GM12878 (cell line): Measurements from ENCODE around the gene PTPN12. TPM values are rescaled to one million over a fixed set of nuclear protein-coding genes. Genes with fewer than 3 reads are reported as not detected.

ENCODE experiments used
- ATAC-seq: fragments of 200-7000 bp; cut with Tn5 transposase; 3 replicates; pipeline ENCODE4 v1.9.1; 2020; ENCODE audit warnings: mild to moderate bottlenecking, moderate library complexity
- BruUV-seq: library from RNA; stranded (reverse); fragments of 400-500 nt; replicated peaks from 2 replicates; lab custom pipeline; 2021; lab: Mats Ljungman, UMichigan
- CTCF ChIA-PET: fragments of 300-600 bp; sonication (Branson Sonifier 250); formaldehyde crosslinking; extraction: SDS; loops from one replicate; lab custom pipeline; 2021; ENCODE audit warnings: inconsistent platforms; lab: Yijun Ruan, JAX
- POLR2A ChIA-PET: fragments of 350-600 bp; formaldehyde crosslinking; extraction: SDS; loops from one replicate; lab custom pipeline; 2021; ENCODE audit warnings: inconsistent platforms; lab: Charles Lee
- RAD21 ChIA-PET: fragments of 300-600 bp; sonication (Branson Sonifier 250); formaldehyde crosslinking; loops from one replicate; lab custom pipeline; 2023; ENCODE audit warnings: antibody characterized with exemption; ENCODE audit not compliant: unreplicated experiment; lab: Charles Lee
- SMC1A ChIA-PET: fragments of 300-600 bp; sonication (Branson Sonifier 250); formaldehyde crosslinking; loops from one replicate; lab custom pipeline; 2023; ENCODE audit not compliant: unreplicated experiment, uncharacterized antibody; lab: Charles Lee
- DNase-seq: peaks from one replicate; pipeline ENCODE4 v3.0.0-alpha.2; 2011; ENCODE audit warnings: low read depth, low spot score
- FAIRE-seq: peaks from 3 replicates; lab custom pipeline; 2011; peaks lifted over from hg19 to GRCh38; lab: Jason Lieb, UNC
- H2AFZ ChIP-seq: 2 replicates; pipeline ENCODE4 v1.6.0; 2011; ENCODE audit warnings: low read depth, low read length, control low read depth; ENCODE audit not compliant: control insufficient read depth
- H3K27ac ChIP-seq: 2 replicates; pipeline ENCODE4 v1.5.1; 2011; ENCODE audit warnings: control low read depth; ENCODE audit not compliant: control insufficient read depth, insufficient read depth
- H3K27me3 ChIP-seq, 2 experiments: replicated peaks in 1 of 2; 2 replicates each; pipeline versions ENCODE4 v1.6.0 to v1.6.1; 2011; ENCODE audit warnings: low read length in 1 of 2; ENCODE audit not compliant: control insufficient read depth in 2 of 2, insufficient read depth in 2 of 2
- H3K36me3 ChIP-seq, 2 experiments: 2 replicates each; pipeline ENCODE4 v1.5.1; 2011; ENCODE audit warnings: low read length in 1 of 2; ENCODE audit not compliant: control insufficient read depth in 2 of 2, insufficient read depth in 2 of 2
- H3K4me1 ChIP-seq: 2 replicates; pipeline ENCODE4 v1.6.1; 2011; ENCODE audit warnings: mild to moderate bottlenecking, low read length, moderate library complexity, mixed read lengths; ENCODE audit not compliant: control insufficient read depth, insufficient read depth
- H3K4me2 ChIP-seq: 2 replicates; pipeline ENCODE4 v1.6.0; 2011; ENCODE audit warnings: control low read depth; ENCODE audit not compliant: control insufficient read depth, insufficient read depth
- H3K4me3 ChIP-seq: fragments of 200-600 bp; sonication (generic); 2 replicates; pipeline ENCODE4 v1.5.1; 2016
- H3K79me2 ChIP-seq: 2 replicates; pipeline ENCODE4 v1.6.0; 2011; ENCODE audit warnings: low read length; ENCODE audit not compliant: control insufficient read depth, insufficient read depth
- H3K9ac ChIP-seq: 2 replicates; pipeline ENCODE4 v1.8.0; 2011; ENCODE audit warnings: low read length, control low read depth, mixed read lengths; ENCODE audit not compliant: control insufficient read depth, insufficient read depth
- H3K9me3 ChIP-seq: replicated peaks from 3 replicates; pipeline ENCODE4 v1.5.1; 2011; ENCODE audit warnings: mild to moderate bottlenecking, low read length; ENCODE audit not compliant: control insufficient read depth, insufficient read depth
- H4K20me1 ChIP-seq: 2 replicates; pipeline ENCODE4 v1.6.0; 2011; ENCODE audit not compliant: control insufficient read depth, insufficient read depth
- BACH1 ChIP-seq: fragments of 450-650 bp; IDR thresholded peaks from 2 replicates; pipeline ENCODE4 v1.6.1; 2017; ENCODE audit warnings: mild to moderate bottlenecking, borderline replicate concordance
- BHLHE40 ChIP-seq, 2 experiments: fragments of 450-650 bp in 1 of 2; IDR thresholded peaks; 2 replicates each; pipeline ENCODE4 v1.6.1; 2011 to 2017; ENCODE audit warnings: low read depth in 2 of 2, borderline replicate concordance in 1 of 2, improper control_type of control experiment in 1 of 2, low read length in 1 of 2, mild to moderate bottlenecking in 1 of 2
- CBX3 ChIP-seq: fragments of 200-600 bp; sonication (generic); IDR thresholded peaks from 2 replicates; pipeline ENCODE4 v1.6.1; 2016; ENCODE audit warnings: low read depth, borderline replicate concordance
- GATAD2B ChIP-seq: fragments of 450-650 bp; conservative IDR thresholded peaks from 2 replicates; pipeline ENCODE4 v1.6.1; 2017; ENCODE audit warnings: low read depth, mild to moderate bottlenecking, moderate library complexity
- NFXL1 ChIP-seq: fragments of 450-650 bp; IDR thresholded peaks from 2 replicates; pipeline ENCODE4 v1.6.1; 2017; ENCODE audit warnings: antibody characterized with exemption, mild to moderate bottlenecking, borderline replicate concordance
- NFYA ChIP-seq: IDR thresholded peaks from 2 replicates; pipeline ENCODE4 v1.6.1; 2011; ENCODE audit warnings: low read depth, mild to moderate bottlenecking, low read length, improper control_type of control experiment, borderline replicate concordance
- NR2C2 ChIP-seq: IDR thresholded peaks from 2 replicates; pipeline ENCODE4 v1.6.1; 2011; ENCODE audit warnings: borderline replicate concordance, low read depth; ENCODE audit not compliant: control insufficient read depth, insufficient read length
- PML ChIP-seq: IDR thresholded peaks from 2 replicates; pipeline ENCODE4 v1.6.1; 2012; ENCODE audit warnings: low read length, inconsistent platforms
- POLR2AphosphoS5 ChIP-seq: IDR thresholded peaks from 2 replicates; pipeline ENCODE4 v1.6.1; 2011; ENCODE audit warnings: mild to moderate bottlenecking, low read length, inconsistent platforms
- SREBF1 ChIP-seq: IDR thresholded peaks from 2 replicates; pipeline ENCODE4 v1.6.1; 2012; ENCODE audit warnings: mild to moderate bottlenecking, low read length
- SUZ12 ChIP-seq: fragments of 200-600 bp; sonication (generic); IDR thresholded peaks from one replicate; pipeline ENCODE4 v1.6.1; 2018; ENCODE audit warnings: antibody characterized with exemption, mild to moderate bottlenecking; ENCODE audit not compliant: unreplicated experiment
- TCF3 ChIP-seq: IDR thresholded peaks from 2 replicates; pipeline ENCODE4 v1.6.1; 2012; ENCODE audit warnings: low read depth, mild to moderate bottlenecking, low read length, borderline replicate concordance; ENCODE audit not compliant: insufficient read depth
- TCF7 ChIP-seq: IDR thresholded peaks from 2 replicates; pipeline ENCODE4 v1.6.1; 2014; ENCODE audit warnings: antibody characterized with exemption, borderline replicate concordance
- ZNF217 ChIP-seq: fragments of 450-650 bp; IDR thresholded peaks from 2 replicates; pipeline ENCODE4 v1.6.1; 2017; ENCODE audit warnings: antibody characterized with exemption, mild to moderate bottlenecking
- ZNF622 ChIP-seq: fragments of 450-650 bp; IDR thresholded peaks from 2 replicates; pipeline ENCODE4 v1.6.1; 2017; ENCODE audit warnings: mild to moderate bottlenecking, inconsistent platforms
- in situ Hi-C: fragments of 300-500 bp; cut with MboI; formaldehyde crosslinking; loops from 9 replicates; pipeline ENCODE4 v1.14.3; 2018; ENCODE audit warnings: mixed read lengths
- intact Hi-C: fragments of 100-400 bp; cut with micrococcal nuclease; formaldehyde crosslinking; loops from one replicate; pipeline ENCODE4 v1.14.2; 2022; ENCODE audit not compliant: unreplicated experiment
- polyA plus RNA-seq, 11 experiments: library from polyadenylated mRNA; depleted of rRNA in 4 of 11; unstranded in 6 of 11; stranded (reverse) in 5 of 11; fragments of >200 nt; fragmentation: Nextera tagmentation in 4 of 11; fragmentation: Illumina TruSeq in 1 of 11; extraction: Ambion mirVana in 4 of 11; extraction: Trizol in 1 of 11; gene quantifications; 1 replicate in 1 of 11; 2 replicates in 10 of 11; pipeline versions ENCODE4 v1.2.1 to v1.2.3, GENCODE V29; 2011 to 2016; ENCODE audit warnings: inconsistent platforms in 2 of 11, missing spikeins in 2 of 11, low read depth in 1 of 11
- total RNA-seq, 4 experiments: library from RNA; depleted of rRNA in 3 of 4; stranded (reverse); fragments of >200 nt in 3 of 4; fragmentation: Illumina TruSeq in 1 of 4; extraction: Trizol in 1 of 4; gene quantifications; 2 replicates each; pipeline versions ENCODE4 v1.2.1 to v1.2.3, GENCODE V29; 2013 to 2021

Gene PTPN12
- total and polyA plus RNA-seq, 10 of the 15 experiments (the other 5 are each of a cell fraction or from before 2014, with no cell fraction given), result 6.6 to 52.9 (median 17.4) TPM

DNA sequence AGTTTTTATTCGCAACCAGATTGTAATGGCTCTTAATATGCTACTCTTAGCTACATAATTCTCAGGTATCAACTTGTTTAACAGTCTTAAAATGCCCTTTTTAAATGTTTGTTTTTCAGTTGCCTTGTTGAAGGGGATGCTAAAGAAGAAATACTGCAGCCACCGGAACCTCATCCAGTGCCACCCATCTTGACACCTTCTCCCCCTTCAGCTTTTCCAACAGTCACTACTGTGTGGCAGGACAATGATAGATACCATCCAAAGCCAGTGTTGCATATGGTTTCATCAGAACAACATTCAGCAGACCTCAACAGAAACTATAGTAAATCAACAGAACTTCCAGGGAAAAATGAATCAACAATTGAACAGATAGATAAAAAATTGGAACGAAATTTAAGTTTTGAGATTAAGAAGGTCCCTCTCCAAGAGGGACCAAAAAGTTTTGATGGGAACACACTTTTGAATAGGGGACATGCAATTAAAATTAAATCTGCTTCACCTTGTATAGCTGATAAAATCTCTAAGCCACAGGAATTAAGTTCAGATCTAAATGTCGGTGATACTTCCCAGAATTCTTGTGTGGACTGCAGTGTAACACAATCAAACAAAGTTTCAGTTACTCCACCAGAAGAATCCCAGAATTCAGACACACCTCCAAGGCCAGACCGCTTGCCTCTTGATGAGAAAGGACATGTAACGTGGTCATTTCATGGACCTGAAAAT lies 89.7 kb downstream of the PTPN12 start (continued):
- TF ChIP-seq NFXL1, result no peak
- TF ChIP-seq TCF7, result no peak
- no peak for TF ChIP-seq BHLHE40 (IDR thresholded peaks at IDR 0.05; ENCODE audit: borderline replicate concordance in 1 of 2, low read depth in 2 of 2, low read length in 1 of 2)
- TF ChIP-seq POLR2AphosphoS5, result no peak
- TF ChIP-seq SUZ12, result no peak
- no peak for TF ChIP-seq NR2C2
- TF ChIP-seq ZNF622, result no peak
- TF ChIP-seq CBX3, result no peak

DNA sequence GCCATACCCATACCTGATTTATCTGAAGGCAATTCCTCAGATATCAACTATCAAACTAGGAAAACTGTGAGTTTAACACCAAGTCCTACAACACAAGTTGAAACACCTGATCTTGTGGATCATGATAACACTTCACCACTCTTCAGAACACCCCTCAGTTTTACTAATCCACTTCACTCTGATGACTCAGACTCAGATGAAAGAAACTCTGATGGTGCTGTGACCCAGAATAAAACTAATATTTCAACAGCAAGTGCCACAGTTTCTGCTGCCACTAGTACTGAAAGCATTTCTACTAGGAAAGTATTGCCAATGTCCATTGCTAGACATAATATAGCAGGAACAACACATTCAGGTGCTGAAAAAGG lies 90.2 kb downstream of the PTPN12 start:
- ChIA-PET POLR2A (no interaction called here), SMC1A (interaction anchor here (1.9 kb wide), 1 partner anchor 24 kb away, joined by 5 read pairs; no protein-coding TSS in a partner anchor), RAD21 (no interaction called here), CTCF (interaction anchor here (1.5 kb wide), 1 partner anchor 24 kb away, joined by 6 read pairs; no protein-coding TSS in a partner anchor)
- in situ Hi-C loops (no loop called here), intact Hi-C loops (no loop called here)
- DNase-seq, result no peak
- Histone ChIP-seq H4K20me1 (no peaks in the 10 kb centered on the region), H3K27me3 (no peaks in the 10 kb centered on the region), H3K4me1 (no peaks in the 10 kb centered on the region), H3K9ac (no peak overlapping the region), H3K4me3 (no peak overlapping the region), H3K9me3 (no peaks in the 10 kb centered on the region), H3K4me2 (no peak overlapping the region), H3K27ac (no peak overlapping the region), H3K36me3 (peaks cover 0 to 4% of the 10 kb centered on the region in 2 experiments; a peak in 3 of 4 replicates), H2AFZ (no peak overlapping the region), H3K79me2 (no peaks in the 10 kb centered on the region)
- TF ChIP-seq TCF3 (no peak), NFYA (no peak), ZNF217 (no peak), GATAD2B (no peak), PML (no peak), SREBF1 (no peak), BACH1 (no peak)
- no peak for FAIRE-seq
- no TSS peak for BruUV-seq
- no peak for ATAC-seq
